Tibial artery (tissue), 4 donors: ENCODE results near the gene PPT1.

Experiments
- DNase-seq, 2 donors: peaks; one replicate each; pipeline ENCODE4 v3.0.0-alpha.2; 2019
- H3K27ac ChIP-seq, 2 donors: fragments of 200-600 bp; sonication (generic) in 1 of 2; 1 replicate in 1 of 2; 2 replicates in 1 of 2; pipeline ENCODE4 v1.5.1; 2018 to 2019; ENCODE audit warnings: mild to moderate bottlenecking in 1 of 2
- H3K27me3 ChIP-seq, 2 donors: fragments of 200-600 bp; sonication (generic) in 1 of 2; one replicate each; pipeline versions ENCODE4 v1.5.1 to v1.6.0; 2016 to 2019
- H3K36me3 ChIP-seq, 3 donors: fragments of 200-600 bp; sonication (generic) in 2 of 3; one replicate each; pipeline ENCODE4 v1.5.1; 2016 to 2019; ENCODE audit warnings: mild to moderate bottlenecking in 2 of 3
- H3K4me1 ChIP-seq, 4 donors: fragments of 200-600 bp; sonication (generic) in 2 of 4; 1 replicate in 3 of 4; 2 replicates in 1 of 4; pipeline ENCODE4 v1.5.1; 2016 to 2019
- H3K4me3 ChIP-seq, 2 donors: fragments of 200-600 bp; sonication (generic) in 1 of 2; 1 replicate in 1 of 2; 2 replicates in 1 of 2; pipeline ENCODE4 v1.5.1; 2018 to 2019; ENCODE audit warnings: mild to moderate bottlenecking in 2 of 2
- H3K9me3 ChIP-seq, 3 donors: fragments of 200-600 bp; sonication (generic) in 1 of 3; one replicate each; pipeline ENCODE4 v1.5.1; 2016 to 2019
- CTCF ChIP-seq, 2 experiments: fragments of 200-600 bp in 1 of 2; fragments of 450-650 bp in 1 of 2; IDR thresholded peaks; one replicate each; pipeline ENCODE4 v1.5.1; 2017 to 2019; ENCODE audit warnings: antibody characterized with exemption in 2 of 2, mild to moderate bottlenecking in 1 of 2, moderate library complexity in 1 of 2
- intact Hi-C: fragments of 100-400 bp; cut with DNase I; formaldehyde crosslinking; loops from one replicate; pipeline ENCODE4 v1.15.0; 2023; ENCODE audit warnings: low total_unique reads

The PPT1 gene

GRCh38 chr1:40030528-40031135 is 66.4 kb downstream of the PPT1 start:
- Histone ChIP-seq H3K4me3 (no peak overlapping the region), H3K27ac (no peak overlapping the region), H3K36me3 (no peaks in the 10 kb centered on the region), H3K9me3 (no peaks in the 10 kb centered on the region), H3K27me3 (peaks cover 0 to 6% of the 10 kb centered on the region in 2 donors), H3K4me1 (no peaks in the 10 kb centered on the region)
- no peak for TF ChIP-seq CTCF (IDR thresholded peaks at IDR 0.05)
- intact Hi-C loops = no loop called here
- no peak for DNase-seq

- H3K9me3 ChIP-seq = no peaks in the 10 kb centered on the region
- intact Hi-C loops = no loop called here
- no peaks in the 10 kb centered on the region for H3K36me3 ChIP-seq
- DNase-seq = no peak
- no peak for TF ChIP-seq CTCF (IDR thresholded peaks at IDR 0.05)
- no peak overlapping the region for H3K27ac ChIP-seq
- H3K4me1 ChIP-seq = no peaks in the 10 kb centered on the region
- H3K27me3 ChIP-seq = peaks cover 0 to 9% of the 10 kb centered on the region in 2 donors
- H3K4me3 ChIP-seq = no peak overlapping the region
These were observed 67.4 kb downstream of the PPT1 start for GRCh38 chr1:40029608-40030007.

- H3K27me3 ChIP-seq = peaks cover 0 to 13% of the 10 kb centered on the region in 2 donors
- TF ChIP-seq CTCF (IDR thresholded peaks at IDR 0.05) = no peak
- no peak overlapping the region for H3K4me3 ChIP-seq
- no peak overlapping the region for H3K27ac ChIP-seq
- DNase-seq = no peak
- peaks cover 0 to 4% (median 0%) of the 10 kb centered on the region in 3 donors for H3K9me3 ChIP-seq
- H3K4me1 ChIP-seq = no peaks in the 10 kb centered on the region
- no peaks in the 10 kb centered on the region for H3K36me3 ChIP-seq
- intact Hi-C loops = no loop called here
These were observed 69.4 kb downstream of the PPT1 start for GRCh38 chr1:40027647-40028046.

GRCh38 chr1:40024671-40025070 is 72.4 kb downstream of the PPT1 start:
- no peak overlapping the region for H3K4me3 ChIP-seq
- intact Hi-C loops = no loop called here
- H3K4me1 ChIP-seq = no peaks in the 10 kb centered on the region
- no peak overlapping the region for H3K27ac ChIP-seq
- no peak for TF ChIP-seq CTCF (IDR thresholded peaks at IDR 0.05)
- H3K27me3 ChIP-seq = peaks cover 0 to 25% of the 10 kb centered on the region in 2 donors
- peaks cover 0 to 4% (median 0%) of the 10 kb centered on the region in 3 donors for H3K9me3 ChIP-seq
- no peak for DNase-seq
- H3K36me3 ChIP-seq = no peaks in the 10 kb centered on the region

GRCh38 chr1:40023379-40023944 is 73.6 kb downstream of the PPT1 start:
- intact Hi-C loops = no loop called here
- no peak for TF ChIP-seq CTCF (IDR thresholded peaks at IDR 0.05)
- H3K4me3 ChIP-seq = no peak overlapping the region

More at GRCh38 chr1:40023379-40023944, 73.6 kb downstream of the PPT1 start:
- Histone ChIP-seq H3K9me3 (peaks cover 0 to 4% (median 0%) of the 10 kb centered on the region in 3 donors), H3K36me3 (no peaks in the 10 kb centered on the region), H3K27ac (no peak overlapping the region), H3K4me1 (no peaks in the 10 kb centered on the region), H3K27me3 (peaks cover 0 to 25% of the 10 kb centered on the region in 2 donors)
- DNase-seq = no peak
